Measurements from ENCODE around the gene ELL3.

DNA sequence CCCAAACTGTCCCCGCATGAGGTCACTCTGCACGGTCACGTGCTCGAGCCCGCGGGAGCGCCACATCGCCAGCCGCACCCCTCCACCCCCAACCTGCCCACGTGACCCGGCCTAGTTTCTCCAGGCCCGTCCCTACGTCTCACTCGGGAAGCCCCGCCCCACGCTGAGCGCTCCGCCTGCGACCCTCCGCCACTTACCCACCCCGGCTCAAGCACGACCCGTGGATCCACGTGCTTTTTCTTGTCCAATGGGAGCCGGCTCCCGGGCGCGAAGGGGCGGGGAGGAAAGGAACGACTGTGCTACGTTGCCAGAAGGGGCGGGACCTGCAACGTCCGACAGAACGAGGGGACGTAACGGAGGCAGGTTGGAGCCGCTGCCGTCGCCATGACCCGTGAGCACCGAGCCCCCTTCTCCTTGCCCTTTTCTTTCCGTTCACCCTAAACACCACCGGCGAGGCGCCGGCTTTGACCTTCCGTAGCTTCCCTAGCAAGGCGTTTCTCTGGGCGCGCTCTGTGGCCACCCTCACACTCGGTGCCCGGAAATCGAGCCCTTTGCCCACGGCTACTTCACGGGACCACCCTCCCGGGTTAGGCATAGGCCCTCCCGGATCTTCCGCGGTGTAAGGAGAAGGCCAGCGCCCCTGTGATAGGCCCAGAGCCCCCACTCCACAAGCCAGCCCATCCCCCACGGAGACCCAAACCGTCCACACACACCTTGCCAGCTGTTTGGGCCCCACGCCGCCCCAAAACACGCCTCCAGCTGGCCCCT is 15.4 kb upstream of the ELL3 start, which contains the start of gene SERF2:
- TF ChIP-seq, protein P1, sequence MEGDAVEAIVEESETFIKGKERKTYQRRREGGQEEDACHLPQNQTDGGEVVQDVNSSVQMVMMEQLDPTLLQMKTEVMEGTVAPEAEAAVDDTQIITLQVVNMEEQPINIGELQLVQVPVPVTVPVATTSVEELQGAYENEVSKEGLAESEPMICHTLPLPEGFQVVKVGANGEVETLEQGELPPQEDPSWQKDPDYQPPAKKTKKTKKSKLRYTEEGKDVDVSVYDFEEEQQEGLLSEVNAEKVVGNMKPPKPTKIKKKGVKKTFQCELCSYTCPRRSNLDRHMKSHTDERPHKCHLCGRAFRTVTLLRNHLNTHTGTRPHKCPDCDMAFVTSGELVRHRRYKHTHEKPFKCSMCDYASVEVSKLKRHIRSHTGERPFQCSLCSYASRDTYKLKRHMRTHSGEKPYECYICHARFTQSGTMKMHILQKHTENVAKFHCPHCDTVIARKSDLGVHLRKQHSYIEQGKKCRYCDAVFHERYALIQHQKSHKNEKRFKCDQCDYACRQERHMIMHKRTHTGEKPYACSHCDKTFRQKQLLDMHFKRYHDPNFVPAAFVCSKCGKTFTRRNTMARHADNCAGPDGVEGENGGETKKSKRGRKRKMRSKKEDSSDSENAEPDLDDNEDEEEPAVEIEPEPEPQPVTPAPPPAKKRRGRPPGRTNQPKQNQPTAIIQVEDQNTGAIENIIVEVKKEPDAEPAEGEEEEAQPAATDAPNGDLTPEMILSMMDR (IDR thresholded peaks at IDR 0.05) = no peak
- peak; percentile 92 to 99 for TF ChIP-seq EP300 (IDR thresholded peaks at IDR 0.05)

Data from tibial nerve (tissue), 4 donors.